GM23338 (cell line): ENCODE data around the gene PCSK2.

Experiments
- CREB1 ChIP-seq: fragments of 250-450 bp; sonication (Bioruptor Pico); IDR thresholded peaks from 2 replicates; pipeline ENCODE4 v1.5.0; 2020; ENCODE audit warnings: low read depth, mild to moderate bottlenecking, moderate library complexity
- EZH2 ChIP-seq: fragments of 200-600 bp; sonication (generic); IDR thresholded peaks from one replicate; pipeline ENCODE4 v1.8.0; 2017; ENCODE audit warnings: antibody characterized with exemption, mild to moderate bottlenecking, low read depth; ENCODE audit not compliant: unreplicated experiment
- EZH2phosphoT487 ChIP-seq: fragments of 200-600 bp; sonication (generic); IDR thresholded peaks from one replicate; pipeline ENCODE4 v1.8.1; 2018; ENCODE audit warnings: antibody characterized with exemption; ENCODE audit not compliant: unreplicated experiment
- JUNB ChIP-seq: IDR thresholded peaks from one replicate; pipeline ENCODE4 v1.6.1; 2016; ENCODE audit warnings: antibody characterized with exemption; ENCODE audit not compliant: unreplicated experiment
- POLR2AphosphoS5 ChIP-seq: IDR thresholded peaks from 2 replicates; pipeline ENCODE4 v1.6.1; 2016; ENCODE audit warnings: antibody characterized with exemption, low read depth
- STAT1 ChIP-seq: IDR thresholded peaks from one replicate; pipeline ENCODE4 v1.6.1; 2016; ENCODE audit warnings: antibody characterized with exemption; ENCODE audit not compliant: unreplicated experiment
- ZNF114 ChIP-seq: fragments of 250-450 bp; sonication (Bioruptor Pico); IDR thresholded peaks from 2 replicates; pipeline ENCODE4 v1.5.0; 2020; ENCODE audit warnings: mild to moderate bottlenecking, moderate library complexity
- TF ChIP-seq, protein P1 (sequence below), 2 experiments: fragments of 200-600 bp in 1 of 2; sonication (generic) in 1 of 2; conservative IDR thresholded peaks; 2 replicates each; pipeline versions ENCODE4 v1.5.1 to v1.6.1; 2016 to 2017; ENCODE audit warnings: antibody characterized with exemption in 2 of 2, low read depth in 2 of 2, mild to moderate bottlenecking in 2 of 2, moderate library complexity in 1 of 2
- TF ChIP-seq, protein P2 (sequence below): fragments of 250-450 bp; sonication (Bioruptor Pico); IDR thresholded peaks from 2 replicates; pipeline ENCODE4 v1.5.0; 2020; ENCODE audit warnings: mild to moderate bottlenecking, moderate library complexity
- TF ChIP-seq, protein P3 (sequence below): IDR thresholded peaks from one replicate; pipeline ENCODE4 v1.6.1; 2018; ENCODE audit warnings: antibody characterized with exemption; ENCODE audit not compliant: unreplicated experiment
- TF ChIP-seq, protein P4 (sequence below): IDR thresholded peaks from 2 replicates; pipeline ENCODE4 v1.6.1; 2016; ENCODE audit warnings: antibody characterized with exemption

DNA sequence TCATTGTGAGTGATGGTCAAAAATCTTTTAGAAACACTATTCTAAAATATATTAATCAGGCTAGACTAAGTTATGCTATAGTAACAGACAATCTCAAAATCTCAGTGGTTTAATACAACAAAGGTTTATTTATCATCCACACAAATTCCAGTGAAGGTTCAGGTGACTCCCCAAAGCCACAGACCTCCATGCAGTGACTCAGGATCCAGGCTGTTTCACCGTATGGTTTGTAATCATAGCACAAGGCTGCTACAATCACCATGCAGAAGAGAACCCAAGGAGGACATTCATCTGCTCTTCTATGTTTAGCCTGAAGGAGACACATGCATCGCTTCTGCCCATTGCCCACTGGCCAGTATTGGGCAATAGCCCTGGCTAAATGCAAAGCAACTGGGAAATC is 258.2 kb downstream of the PCSK2 start:
- no peak for TF ChIP-seq EZH2phosphoT487
- TF ChIP-seq, protein P1, sequence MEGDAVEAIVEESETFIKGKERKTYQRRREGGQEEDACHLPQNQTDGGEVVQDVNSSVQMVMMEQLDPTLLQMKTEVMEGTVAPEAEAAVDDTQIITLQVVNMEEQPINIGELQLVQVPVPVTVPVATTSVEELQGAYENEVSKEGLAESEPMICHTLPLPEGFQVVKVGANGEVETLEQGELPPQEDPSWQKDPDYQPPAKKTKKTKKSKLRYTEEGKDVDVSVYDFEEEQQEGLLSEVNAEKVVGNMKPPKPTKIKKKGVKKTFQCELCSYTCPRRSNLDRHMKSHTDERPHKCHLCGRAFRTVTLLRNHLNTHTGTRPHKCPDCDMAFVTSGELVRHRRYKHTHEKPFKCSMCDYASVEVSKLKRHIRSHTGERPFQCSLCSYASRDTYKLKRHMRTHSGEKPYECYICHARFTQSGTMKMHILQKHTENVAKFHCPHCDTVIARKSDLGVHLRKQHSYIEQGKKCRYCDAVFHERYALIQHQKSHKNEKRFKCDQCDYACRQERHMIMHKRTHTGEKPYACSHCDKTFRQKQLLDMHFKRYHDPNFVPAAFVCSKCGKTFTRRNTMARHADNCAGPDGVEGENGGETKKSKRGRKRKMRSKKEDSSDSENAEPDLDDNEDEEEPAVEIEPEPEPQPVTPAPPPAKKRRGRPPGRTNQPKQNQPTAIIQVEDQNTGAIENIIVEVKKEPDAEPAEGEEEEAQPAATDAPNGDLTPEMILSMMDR (conservative IDR thresholded peaks at IDR 0.05; ENCODE audit: low read depth in 2 of 2), result no peak
- TF ChIP-seq EZH2, result no peak
- TF ChIP-seq, protein P2, sequence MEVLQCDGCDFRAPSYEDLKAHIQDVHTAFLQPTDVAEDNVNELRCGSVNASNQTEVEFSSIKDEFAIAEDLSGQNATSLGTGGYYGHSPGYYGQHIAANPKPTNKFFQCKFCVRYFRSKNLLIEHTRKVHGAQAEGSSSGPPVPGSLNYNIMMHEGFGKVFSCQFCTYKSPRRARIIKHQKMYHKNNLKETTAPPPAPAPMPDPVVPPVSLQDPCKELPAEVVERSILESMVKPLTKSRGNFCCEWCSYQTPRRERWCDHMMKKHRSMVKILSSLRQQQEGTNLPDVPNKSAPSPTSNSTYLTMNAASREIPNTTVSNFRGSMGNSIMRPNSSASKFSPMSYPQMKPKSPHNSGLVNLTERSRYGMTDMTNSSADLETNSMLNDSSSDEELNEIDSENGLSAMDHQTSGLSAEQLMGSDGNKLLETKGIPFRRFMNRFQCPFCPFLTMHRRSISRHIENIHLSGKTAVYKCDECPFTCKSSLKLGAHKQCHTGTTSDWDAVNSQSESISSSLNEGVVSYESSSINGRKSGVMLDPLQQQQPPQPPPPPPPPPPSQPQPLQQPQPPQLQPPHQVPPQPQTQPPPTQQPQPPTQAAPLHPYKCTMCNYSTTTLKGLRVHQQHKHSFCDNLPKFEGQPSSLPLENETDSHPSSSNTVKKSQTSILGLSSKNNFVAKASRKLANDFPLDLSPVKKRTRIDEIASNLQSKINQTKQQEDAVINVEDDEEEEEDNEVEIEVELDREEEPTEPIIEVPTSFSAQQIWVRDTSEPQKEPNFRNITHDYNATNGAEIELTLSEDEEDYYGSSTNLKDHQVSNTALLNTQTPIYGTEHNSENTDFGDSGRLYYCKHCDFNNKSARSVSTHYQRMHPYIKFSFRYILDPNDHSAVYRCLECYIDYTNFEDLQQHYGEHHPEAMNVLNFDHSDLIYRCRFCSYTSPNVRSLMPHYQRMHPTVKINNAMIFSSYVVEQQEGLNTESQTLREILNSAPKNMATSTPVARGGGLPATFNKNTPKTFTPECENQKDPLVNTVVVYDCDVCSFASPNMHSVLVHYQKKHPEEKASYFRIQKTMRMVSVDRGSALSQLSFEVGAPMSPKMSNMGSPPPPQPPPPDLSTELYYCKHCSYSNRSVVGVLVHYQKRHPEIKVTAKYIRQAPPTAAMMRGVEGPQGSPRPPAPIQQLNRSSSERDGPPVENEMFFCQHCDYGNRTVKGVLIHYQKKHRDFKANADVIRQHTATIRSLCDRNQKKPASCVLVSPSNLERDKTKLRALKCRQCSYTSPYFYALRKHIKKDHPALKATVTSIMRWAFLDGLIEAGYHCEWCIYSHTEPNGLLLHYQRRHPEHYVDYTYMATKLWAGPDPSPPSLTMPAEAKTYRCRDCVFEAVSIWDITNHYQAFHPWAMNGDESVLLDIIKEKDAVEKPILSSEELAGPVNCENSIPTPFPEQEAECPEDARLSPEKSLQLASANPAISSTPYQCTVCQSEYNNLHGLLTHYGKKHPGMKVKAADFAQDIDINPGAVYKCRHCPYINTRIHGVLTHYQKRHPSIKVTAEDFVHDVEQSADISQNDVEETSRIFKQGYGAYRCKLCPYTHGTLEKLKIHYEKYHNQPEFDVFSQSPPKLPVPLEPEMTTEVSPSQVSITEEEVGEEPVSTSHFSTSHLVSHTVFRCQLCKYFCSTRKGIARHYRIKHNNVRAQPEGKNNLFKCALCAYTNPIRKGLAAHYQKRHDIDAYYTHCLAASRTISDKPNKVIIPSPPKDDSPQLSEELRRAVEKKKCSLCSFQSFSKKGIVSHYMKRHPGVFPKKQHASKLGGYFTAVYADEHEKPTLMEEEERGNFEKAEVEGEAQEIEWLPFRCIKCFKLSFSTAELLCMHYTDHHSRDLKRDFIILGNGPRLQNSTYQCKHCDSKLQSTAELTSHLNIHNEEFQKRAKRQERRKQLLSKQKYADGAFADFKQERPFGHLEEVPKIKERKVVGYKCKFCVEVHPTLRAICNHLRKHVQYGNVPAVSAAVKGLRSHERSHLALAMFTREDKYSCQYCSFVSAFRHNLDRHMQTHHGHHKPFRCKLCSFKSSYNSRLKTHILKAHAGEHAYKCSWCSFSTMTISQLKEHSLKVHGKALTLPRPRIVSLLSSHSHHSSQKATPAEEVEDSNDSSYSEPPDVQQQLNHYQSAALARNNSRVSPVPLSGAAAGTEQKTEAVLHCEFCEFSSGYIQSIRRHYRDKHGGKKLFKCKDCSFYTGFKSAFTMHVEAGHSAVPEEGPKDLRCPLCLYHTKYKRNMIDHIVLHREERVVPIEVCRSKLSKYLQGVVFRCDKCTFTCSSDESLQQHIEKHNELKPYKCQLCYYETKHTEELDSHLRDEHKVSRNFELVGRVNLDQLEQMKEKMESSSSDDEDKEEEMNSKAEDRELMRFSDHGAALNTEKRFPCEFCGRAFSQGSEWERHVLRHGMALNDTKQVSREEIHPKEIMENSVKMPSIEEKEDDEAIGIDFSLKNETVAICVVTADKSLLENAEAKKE (CRISPR knock-in tag), result no peak
- no peak for TF ChIP-seq ZNF114 (CRISPR knock-in tag)
- TF ChIP-seq POLR2AphosphoS5, result no peak
- TF ChIP-seq, protein P3, sequence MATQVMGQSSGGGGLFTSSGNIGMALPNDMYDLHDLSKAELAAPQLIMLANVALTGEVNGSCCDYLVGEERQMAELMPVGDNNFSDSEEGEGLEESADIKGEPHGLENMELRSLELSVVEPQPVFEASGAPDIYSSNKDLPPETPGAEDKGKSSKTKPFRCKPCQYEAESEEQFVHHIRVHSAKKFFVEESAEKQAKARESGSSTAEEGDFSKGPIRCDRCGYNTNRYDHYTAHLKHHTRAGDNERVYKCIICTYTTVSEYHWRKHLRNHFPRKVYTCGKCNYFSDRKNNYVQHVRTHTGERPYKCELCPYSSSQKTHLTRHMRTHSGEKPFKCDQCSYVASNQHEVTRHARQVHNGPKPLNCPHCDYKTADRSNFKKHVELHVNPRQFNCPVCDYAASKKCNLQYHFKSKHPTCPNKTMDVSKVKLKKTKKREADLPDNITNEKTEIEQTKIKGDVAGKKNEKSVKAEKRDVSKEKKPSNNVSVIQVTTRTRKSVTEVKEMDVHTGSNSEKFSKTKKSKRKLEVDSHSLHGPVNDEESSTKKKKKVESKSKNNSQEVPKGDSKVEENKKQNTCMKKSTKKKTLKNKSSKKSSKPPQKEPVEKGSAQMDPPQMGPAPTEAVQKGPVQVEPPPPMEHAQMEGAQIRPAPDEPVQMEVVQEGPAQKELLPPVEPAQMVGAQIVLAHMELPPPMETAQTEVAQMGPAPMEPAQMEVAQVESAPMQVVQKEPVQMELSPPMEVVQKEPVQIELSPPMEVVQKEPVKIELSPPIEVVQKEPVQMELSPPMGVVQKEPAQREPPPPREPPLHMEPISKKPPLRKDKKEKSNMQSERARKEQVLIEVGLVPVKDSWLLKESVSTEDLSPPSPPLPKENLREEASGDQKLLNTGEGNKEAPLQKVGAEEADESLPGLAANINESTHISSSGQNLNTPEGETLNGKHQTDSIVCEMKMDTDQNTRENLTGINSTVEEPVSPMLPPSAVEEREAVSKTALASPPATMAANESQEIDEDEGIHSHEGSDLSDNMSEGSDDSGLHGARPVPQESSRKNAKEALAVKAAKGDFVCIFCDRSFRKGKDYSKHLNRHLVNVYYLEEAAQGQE, result no peak
- TF ChIP-seq CREB1, result no peak
- no peak for TF ChIP-seq JUNB
- TF ChIP-seq, protein P4, sequence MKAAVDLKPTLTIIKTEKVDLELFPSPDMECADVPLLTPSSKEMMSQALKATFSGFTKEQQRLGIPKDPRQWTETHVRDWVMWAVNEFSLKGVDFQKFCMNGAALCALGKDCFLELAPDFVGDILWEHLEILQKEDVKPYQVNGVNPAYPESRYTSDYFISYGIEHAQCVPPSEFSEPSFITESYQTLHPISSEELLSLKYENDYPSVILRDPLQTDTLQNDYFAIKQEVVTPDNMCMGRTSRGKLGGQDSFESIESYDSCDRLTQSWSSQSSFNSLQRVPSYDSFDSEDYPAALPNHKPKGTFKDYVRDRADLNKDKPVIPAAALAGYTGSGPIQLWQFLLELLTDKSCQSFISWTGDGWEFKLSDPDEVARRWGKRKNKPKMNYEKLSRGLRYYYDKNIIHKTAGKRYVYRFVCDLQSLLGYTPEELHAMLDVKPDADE, result no peak
- TF ChIP-seq STAT1, result no peak
